ENCODE data around the gene AFG3L2. TPM values are rescaled to one million over a fixed set of nuclear protein-coding genes. Genes with fewer than 3 reads are reported as not detected.
A peak's percentile ranks its signal among the peaks of the same experiment; 100 is the strongest.

Gene AFG3L2
- total and polyA plus RNA-seq, 2 of the 8 experiments (the other 6 are each of a cell fraction or from before 2014, with no cell fraction given), result 29.7 to 84.8 TPM

- no peak for TF ChIP-seq CHD7 (IDR thresholded peaks at IDR 0.05; ENCODE audit: insufficient replicate concordance, low read length)
- no peak for TF ChIP-seq CBX8 (IDR thresholded peaks at IDR 0.05; ENCODE audit: borderline replicate concordance, low read depth, low read length)
- peak; percentile 2 to 33 (median 31); a peak in 3 of 4 replicates for TF ChIP-seq CTCF (IDR thresholded peaks at IDR 0.05; ENCODE audit: control extremely low read depth in 1 of 3, insufficient read depth in 1 of 3, low read depth in 1 of 3, low read length in 3 of 3)
These were observed 44.7 kb upstream of the AFG3L2 start (continued) for GRCh38 chr18:12421732-12422131.

Data from H1 (cell line).